OCI-LY3 (cell line): ENCODE measurements around the gene CMTM2.

Experiments used
- EZH2phosphoT487 ChIP-seq: fragments of 200-600 bp; shearing (Covaris generic); IDR thresholded peaks from 2 replicates; pipeline ENCODE4 v1.6.1; 2018; ENCODE audit warnings: antibody characterized with exemption, mixed run types, low read depth
- TF ChIP-seq, protein P1 (sequence below): fragments of 200-600, 300-600 bp; sonication (generic); IDR thresholded peaks from 2 replicates; pipeline ENCODE4 v1.5.1; 2014; ENCODE audit warnings: antibody characterized with exemption, low read length, low read depth

DNA sequence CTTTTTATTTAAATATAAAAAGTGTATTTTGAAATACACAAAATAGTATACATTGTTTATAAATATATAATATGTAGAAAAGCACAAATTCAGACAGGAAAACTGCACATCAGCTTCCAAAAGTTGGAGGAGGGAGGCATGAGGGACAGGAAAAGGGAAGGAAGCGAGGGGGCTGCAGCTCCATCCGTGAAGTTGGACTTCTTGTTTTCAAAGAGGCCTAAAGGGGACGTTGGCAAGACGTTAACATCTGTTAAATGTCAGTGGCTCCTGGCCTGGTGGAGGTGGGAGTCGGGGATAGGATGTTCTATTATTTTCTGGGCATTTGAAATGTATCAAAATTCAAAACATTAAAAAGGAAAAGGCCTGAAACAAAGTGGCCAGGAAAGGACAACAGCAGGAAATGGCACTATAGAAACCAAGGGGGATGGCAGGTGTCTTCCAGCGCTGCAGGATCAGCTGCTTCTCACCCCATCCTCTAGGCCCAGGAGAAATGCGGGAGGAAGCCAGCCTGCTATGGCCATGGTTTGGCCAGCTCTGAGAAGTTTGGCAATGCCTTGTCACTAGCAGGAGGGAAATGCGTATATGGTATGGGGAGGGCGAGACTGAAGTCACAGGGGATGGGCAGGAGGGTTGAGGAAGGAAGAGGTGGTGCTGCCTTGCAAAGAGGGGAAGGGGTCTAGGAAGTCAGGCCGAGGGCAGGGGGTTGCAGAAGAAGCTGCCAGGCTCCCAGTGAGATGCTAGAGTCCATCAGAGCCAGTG is 6.4 kb downstream of the CMTM2 start:
- TF ChIP-seq, protein P1, sequence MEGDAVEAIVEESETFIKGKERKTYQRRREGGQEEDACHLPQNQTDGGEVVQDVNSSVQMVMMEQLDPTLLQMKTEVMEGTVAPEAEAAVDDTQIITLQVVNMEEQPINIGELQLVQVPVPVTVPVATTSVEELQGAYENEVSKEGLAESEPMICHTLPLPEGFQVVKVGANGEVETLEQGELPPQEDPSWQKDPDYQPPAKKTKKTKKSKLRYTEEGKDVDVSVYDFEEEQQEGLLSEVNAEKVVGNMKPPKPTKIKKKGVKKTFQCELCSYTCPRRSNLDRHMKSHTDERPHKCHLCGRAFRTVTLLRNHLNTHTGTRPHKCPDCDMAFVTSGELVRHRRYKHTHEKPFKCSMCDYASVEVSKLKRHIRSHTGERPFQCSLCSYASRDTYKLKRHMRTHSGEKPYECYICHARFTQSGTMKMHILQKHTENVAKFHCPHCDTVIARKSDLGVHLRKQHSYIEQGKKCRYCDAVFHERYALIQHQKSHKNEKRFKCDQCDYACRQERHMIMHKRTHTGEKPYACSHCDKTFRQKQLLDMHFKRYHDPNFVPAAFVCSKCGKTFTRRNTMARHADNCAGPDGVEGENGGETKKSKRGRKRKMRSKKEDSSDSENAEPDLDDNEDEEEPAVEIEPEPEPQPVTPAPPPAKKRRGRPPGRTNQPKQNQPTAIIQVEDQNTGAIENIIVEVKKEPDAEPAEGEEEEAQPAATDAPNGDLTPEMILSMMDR: no peak
- TF ChIP-seq EZH2phosphoT487: no peak
